ENCODE measurements around the gene GUCY1A2. TPM values are rescaled to one million over a fixed set of nuclear protein-coding genes. Genes with fewer than 3 reads are reported as not detected.
"Not testable (repeated sequence)": the region's sequence is repeated elsewhere in the genome, so short reads cannot be mapped to it uniquely, and the experiment has no call there.

The GUCY1A2 gene
- total RNA-seq = under 1 TPM; 0.03 to 0.18 (median 0.09) TPM
- 0.06 TPM for total RNA-seq (2013)
- total RNA-seq = 0 to 0.55 (median 0) reads per million in 29 experiments

- Mint-ChIP-seq H3K27ac (no peak within 1 kb of the TSS), H3K27me3 (peaks cover 30 to 46% of the 10 kb centered on the region in 2 donors), H3K4me1 (peaks cover 3 to 7% (median 6%) of the 10 kb centered on the region in 3 donors), H3K9me3 (peaks cover 0 to 2% (median 0%) of the 10 kb centered on the region in 3 donors), H3K4me3 (peak within 1 kb of the TSS in 2 of 3 donors; percentile 25 to 49), H3K36me3 (no peaks in the 10 kb centered on the region)
- ChIA-PET POLR2A (no interaction called here), CTCF (no interaction called here)
- DNase-seq = no peak
- H3K36me3 ChIP-seq (ENCODE audit: control insufficient read depth in 2 of 2, extremely low read depth in 1 of 2, insufficient read depth in 1 of 2, low read length in 1 of 2) = no peaks in the 10 kb centered on the region
- no peak for ATAC-seq (replicated peaks in 1 of 4)
- no peaks in the 10 kb centered on the region for H3K4me1 ChIP-seq (ENCODE audit: control insufficient read depth in 1 of 2, extremely low read depth in 1 of 2, insufficient read depth in 2 of 2, low read length in 2 of 2)
- H3K4me3 ChIP-seq (ENCODE audit: control insufficient read depth in 1 of 2, extremely low read depth in 1 of 2, low read length in 1 of 2) = no peak within 1 kb of the TSS
- H3K27ac ChIP-seq (ENCODE audit: low read length) = no peak within 1 kb of the TSS
- peaks cover 11 to 18% of the 10 kb centered on the region in 2 experiments for H3K27me3 ChIP-seq (replicated peaks in 1 of 2; ENCODE audit: control insufficient read depth in 2 of 2, extremely low read depth in 1 of 2, insufficient read depth in 2 of 2, low read length in 1 of 2)
- no peaks in the 10 kb centered on the region for H3K9me3 ChIP-seq
- 4% methylated on average over 46 of the region's 67 CpGs for WGBS (ENCODE audit: insufficient coverage)
Observed at GRCh38 chr11:107018219-107018901, at the start of gene GUCY1A2. TSS of gene GUCY1A2 (minus strand) at chr11:107018476. CDS start at chr11:107018055, 421 bp downstream.

GRCh38 chr11:107054391-107054790, 36.1 kb upstream of the GUCY1A2 start:
- H3K4me1 Mint-ChIP-seq = no peaks in the 10 kb centered on the region
- Histone ChIP-seq H3K27ac (ENCODE audit: low read length) (no peak overlapping the region), H3K9me3 (no peaks in the 10 kb centered on the region), H3K27me3 (replicated peaks in 1 of 2; ENCODE audit: control insufficient read depth in 2 of 2, extremely low read depth in 1 of 2, insufficient read depth in 2 of 2, low read length in 1 of 2) (no peaks in the 10 kb centered on the region), H3K4me3 (ENCODE audit: control insufficient read depth in 1 of 2, extremely low read depth in 1 of 2, low read length in 1 of 2) (no peak overlapping the region), H3K4me1 (ENCODE audit: control insufficient read depth in 1 of 2, extremely low read depth in 1 of 2, insufficient read depth in 2 of 2, low read length in 2 of 2) (no peaks in the 10 kb centered on the region), H3K36me3 (ENCODE audit: control insufficient read depth in 2 of 2, extremely low read depth in 1 of 2, insufficient read depth in 1 of 2, low read length in 1 of 2) (no peaks in the 10 kb centered on the region)
- ChIA-PET CTCF (no interaction called here), POLR2A (no interaction called here)
- no peaks in the 10 kb centered on the region for H3K27me3 Mint-ChIP-seq
- ATAC-seq (replicated peaks in 1 of 4) (no peak), DNase-seq (no peak)
- H3K9me3 Mint-ChIP-seq = peaks cover 23 to 39% (median 24%) of the 10 kb centered on the region in 3 donors
- H3K4me3 Mint-ChIP-seq = no peak overlapping the region
- no CpG with 5 or more reads among the region's 1 CpG for WGBS (ENCODE audit: insufficient coverage)
- no peak overlapping the region for H3K27ac Mint-ChIP-seq
- no peaks in the 10 kb centered on the region for H3K36me3 Mint-ChIP-seq

GRCh38 chr11:107051332-107051731, 33.1 kb upstream of the GUCY1A2 start:
- H3K4me3 ChIP-seq (ENCODE audit: control insufficient read depth in 1 of 2, extremely low read depth in 1 of 2, low read length in 1 of 2); POLR2A ChIA-PET; H3K27me3 Mint-ChIP-seq; DNase-seq; H3K4me3 Mint-ChIP-seq; H3K27ac Mint-ChIP-seq; CTCF ChIA-PET; ATAC-seq (replicated peaks in 1 of 4); H3K27ac ChIP-seq (ENCODE audit: low read length); H3K9me3 ChIP-seq; H3K4me1 Mint-ChIP-seq; H3K36me3 ChIP-seq (ENCODE audit: control insufficient read depth in 2 of 2, extremely low read depth in 1 of 2, insufficient read depth in 1 of 2, low read length in 1 of 2); H3K36me3 Mint-ChIP-seq; H3K27me3 ChIP-seq (replicated peaks in 1 of 2; ENCODE audit: control insufficient read depth in 2 of 2, extremely low read depth in 1 of 2, insufficient read depth in 2 of 2, low read length in 1 of 2); H3K4me1 ChIP-seq (ENCODE audit: control insufficient read depth in 1 of 2, extremely low read depth in 1 of 2, insufficient read depth in 2 of 2, low read length in 2 of 2): not testable (repeated sequence)
- 33% methylated on average over 4 of the region's 4 CpGs for WGBS (ENCODE audit: insufficient coverage)
- peaks cover 10 to 43% (median 21%) of the 10 kb centered on the region in 3 donors for H3K9me3 Mint-ChIP-seq

- H3K27ac ChIP-seq (ENCODE audit: low read length); H3K27me3 ChIP-seq (replicated peaks in 1 of 2; ENCODE audit: control insufficient read depth in 2 of 2, extremely low read depth in 1 of 2, insufficient read depth in 2 of 2, low read length in 1 of 2); DNase-seq; H3K36me3 ChIP-seq (ENCODE audit: control insufficient read depth in 2 of 2, extremely low read depth in 1 of 2, insufficient read depth in 1 of 2, low read length in 1 of 2); POLR2A ChIA-PET; H3K4me3 Mint-ChIP-seq; H3K4me1 ChIP-seq (ENCODE audit: control insufficient read depth in 1 of 2, extremely low read depth in 1 of 2, insufficient read depth in 2 of 2, low read length in 2 of 2); H3K9me3 ChIP-seq; CTCF ChIA-PET; ATAC-seq (replicated peaks in 1 of 4); H3K4me3 ChIP-seq (ENCODE audit: control insufficient read depth in 1 of 2, extremely low read depth in 1 of 2, low read length in 1 of 2); H3K36me3 Mint-ChIP-seq; H3K27ac Mint-ChIP-seq; H3K27me3 Mint-ChIP-seq; H3K4me1 Mint-ChIP-seq: not testable (repeated sequence)
- peaks cover 10 to 39% (median 21%) of the 10 kb centered on the region in 3 donors for H3K9me3 Mint-ChIP-seq
- WGBS (ENCODE audit: insufficient coverage) = 94% methylated on average over 2 of the region's 2 CpGs
Observed at GRCh38 chr11:107050899-107051298, 32.6 kb upstream of the GUCY1A2 start.

GRCh38 chr11:107050121-107050520, 31.8 kb upstream of the GUCY1A2 start:
- ChIA-PET CTCF (no interaction called here), POLR2A (no interaction called here)
- H3K9me3 ChIP-seq = no peaks in the 10 kb centered on the region
- ATAC-seq (replicated peaks in 1 of 4) = no peak
- H3K4me3 ChIP-seq (ENCODE audit: control insufficient read depth in 1 of 2, extremely low read depth in 1 of 2, low read length in 1 of 2) = no peak overlapping the region
- peaks cover 10 to 35% (median 21%) of the 10 kb centered on the region in 3 donors for H3K9me3 Mint-ChIP-seq
- WGBS (ENCODE audit: insufficient coverage) = 59% methylated on average over 3 of the region's 5 CpGs
- no peaks in the 10 kb centered on the region for H3K36me3 Mint-ChIP-seq
- no peaks in the 10 kb centered on the region for H3K4me1 ChIP-seq (ENCODE audit: control insufficient read depth in 1 of 2, extremely low read depth in 1 of 2, insufficient read depth in 2 of 2, low read length in 2 of 2)
- H3K27me3 ChIP-seq (replicated peaks in 1 of 2; ENCODE audit: control insufficient read depth in 2 of 2, extremely low read depth in 1 of 2, insufficient read depth in 2 of 2, low read length in 1 of 2) = no peaks in the 10 kb centered on the region
- no peak overlapping the region for H3K27ac ChIP-seq (ENCODE audit: low read length)
- no peaks in the 10 kb centered on the region for H3K4me1 Mint-ChIP-seq
- H3K4me3 Mint-ChIP-seq = no peak overlapping the region
- no peaks in the 10 kb centered on the region for H3K27me3 Mint-ChIP-seq
- no peak for DNase-seq
- no peak overlapping the region for H3K27ac Mint-ChIP-seq
- no peaks in the 10 kb centered on the region for H3K36me3 ChIP-seq (ENCODE audit: control insufficient read depth in 2 of 2, extremely low read depth in 1 of 2, insufficient read depth in 1 of 2, low read length in 1 of 2)

- DNase-seq (no peak), ATAC-seq (replicated peaks in 1 of 4) (no peak)
- Histone ChIP-seq H3K4me1 (ENCODE audit: control insufficient read depth in 1 of 2, extremely low read depth in 1 of 2, insufficient read depth in 2 of 2, low read length in 2 of 2) (no peaks in the 10 kb centered on the region), H3K9me3 (no peaks in the 10 kb centered on the region), H3K27me3 (replicated peaks in 1 of 2; ENCODE audit: control insufficient read depth in 2 of 2, extremely low read depth in 1 of 2, insufficient read depth in 2 of 2, low read length in 1 of 2) (no peaks in the 10 kb centered on the region), H3K4me3 (ENCODE audit: control insufficient read depth in 1 of 2, extremely low read depth in 1 of 2, low read length in 1 of 2) (no peak overlapping the region), H3K36me3 (ENCODE audit: control insufficient read depth in 2 of 2, extremely low read depth in 1 of 2, insufficient read depth in 1 of 2, low read length in 1 of 2) (no peaks in the 10 kb centered on the region), H3K27ac (ENCODE audit: low read length) (no peak overlapping the region)
- ChIA-PET CTCF (no interaction called here), POLR2A (no interaction called here)
- Mint-ChIP-seq H3K36me3 (no peaks in the 10 kb centered on the region), H3K9me3 (peaks cover 0 to 10% (median 10%) of the 10 kb centered on the region in 3 donors), H3K4me3 (no peak overlapping the region), H3K4me1 (no peaks in the 10 kb centered on the region), H3K27ac (no peak overlapping the region), H3K27me3 (no peaks in the 10 kb centered on the region)
- WGBS (ENCODE audit: insufficient coverage) = no CpG with 5 or more reads among the region's 1 CpG
Observed at GRCh38 chr11:107044503-107044902, 26.2 kb upstream of the GUCY1A2 start.
